ENCODE results near the gene LDLRAD4. TPM values are rescaled to one million over a fixed set of nuclear protein-coding genes. Genes with fewer than 3 reads are reported as not detected.

The LDLRAD4 gene
- total and polyA plus RNA-seq, 9 of the 15 experiments (the other 6 are each of a cell fraction or from before 2014, with no cell fraction given), result 0.01 TPM; not detected in 8

GRCh38 chr18:13446024-13446423, 227.5 kb downstream of the LDLRAD4 start (continued):
- TF ChIP-seq E4F1 (CRISPR knock-in tag; IDR thresholded peaks at IDR 0.05; ENCODE audit: borderline replicate concordance), result no peak
- no peak for TF ChIP-seq ZNF830 (CRISPR knock-in tag; IDR thresholded peaks at IDR 0.05)
- TF ChIP-seq ID3 (CRISPR knock-in tag; IDR thresholded peaks at IDR 0.05), result no peak
- TF ChIP-seq ID3 (tag; IDR thresholded peaks at IDR 0.05), result no peak
- no peak for TF ChIP-seq NFXL1 (CRISPR knock-in tag; IDR thresholded peaks at IDR 0.05)
- no peak for TF ChIP-seq RBM25 (IDR thresholded peaks at IDR 0.05; ENCODE audit: low read depth, low read length, severe bottlenecking)
- no peak for TF ChIP-seq NCOR1 (IDR thresholded peaks at IDR 0.05)
- no peak for TF ChIP-seq RAD51 (IDR thresholded peaks at IDR 0.05; ENCODE audit: borderline replicate concordance, low read depth)
- no peak for TF ChIP-seq ZNF274 (IDR thresholded peaks at IDR 0.05; ENCODE audit: borderline replicate concordance, low read depth, low read length)
- no peak for TF ChIP-seq ZNF511 (CRISPR knock-in tag; IDR thresholded peaks at IDR 0.05)
- TF ChIP-seq RBM34 (IDR thresholded peaks at IDR 0.05; ENCODE audit: borderline replicate concordance, insufficient read depth, low read length), result no peak
- TF ChIP-seq HDAC6 (IDR thresholded peaks at IDR 0.05; ENCODE audit: low read depth, low read length), result no peak

Data from K562 (cell line).